ENCODE measurements around the gene SAAL1. TPM values are rescaled to one million over a fixed set of nuclear protein-coding genes. Genes with fewer than 3 reads are reported as not detected.

SAAL1 gene
- total RNA-seq, 3 donors from 2014 or later (not counting 1 experiment from before 2014, with no cell fraction given): 27.8 to 32.7 (median 29.5) TPM

- TF ChIP-seq CTCF (IDR thresholded peaks at IDR 0.05): no peak
- Histone ChIP-seq H3K36me3 (ENCODE audit: control insufficient read depth, insufficient read depth, low read length) (no peaks in the 10 kb centered on the region), H3K27me3 (ENCODE audit: control insufficient read depth, insufficient read depth, low read length) (peaks cover 13% of the 10 kb centered on the region), H3K4me1 (ENCODE audit: control insufficient read depth, insufficient read depth, low read length) (no peaks in the 10 kb centered on the region), H3K4me3 (ENCODE audit: low read length) (no peak within 1 kb of the TSS), H3K9me3 (ENCODE audit: control insufficient read depth, insufficient read depth, low read length) (no peaks in the 10 kb centered on the region), H3K27ac (ENCODE audit: low read length) (no peak within 1 kb of the TSS)
- Mint-ChIP-seq H3K4me1 (no peaks in the 10 kb centered on the region), H3K36me3 (peaks cover 14% of the 10 kb centered on the region), H3K9me3 (no peaks in the 10 kb centered on the region), H3K27me3 (ENCODE audit: low read depth in 2 of 2) (peaks cover 30 to 42% of the 10 kb centered on the region in 2 donors), H3K4me3 (no peak within 1 kb of the TSS), H3K27ac (no peak within 1 kb of the TSS)
- WGBS (ENCODE audit: insufficient coverage): 28% methylated on average over 36 of the region's 36 CpGs
- ATAC-seq (peak in 1 of 3 donors; percentile 33), DNase-seq (no peak)
- intact Hi-C loops (cut with micrococcal nuclease): no loop called here
Observed at GRCh38 chr11:18046116-18046777, 59.6 kb downstream of the SAAL1 start, which contains the start of gene TPH1. TSS of gene TPH1 (minus strand) at chr11:18046269. CDS start at chr11:18040762, 5,507 bp downstream.

GRCh38 chr11:18036456-18036855, 69.4 kb downstream of the SAAL1 start:
- peaks cover 8 to 15% of the 10 kb centered on the region in 2 donors for H3K27me3 Mint-ChIP-seq (ENCODE audit: low read depth in 2 of 2)

More at GRCh38 chr11:18036456-18036855, 69.4 kb downstream of the SAAL1 start:
- no peaks in the 10 kb centered on the region for H3K9me3 Mint-ChIP-seq
- ATAC-seq: no peak
- no peaks in the 10 kb centered on the region for H3K4me1 Mint-ChIP-seq
- no peak overlapping the region for H3K27ac Mint-ChIP-seq
- no peaks in the 10 kb centered on the region for H3K36me3 Mint-ChIP-seq
- Histone ChIP-seq H3K9me3 (ENCODE audit: control insufficient read depth, insufficient read depth, low read length) (no peaks in the 10 kb centered on the region), H3K36me3 (ENCODE audit: control insufficient read depth, insufficient read depth, low read length) (no peaks in the 10 kb centered on the region), H3K27ac (ENCODE audit: low read length) (no peak overlapping the region), H3K4me1 (ENCODE audit: control insufficient read depth, insufficient read depth, low read length) (no peaks in the 10 kb centered on the region), H3K27me3 (ENCODE audit: control insufficient read depth, insufficient read depth, low read length) (no peaks in the 10 kb centered on the region), H3K4me3 (ENCODE audit: low read length) (no peak overlapping the region)
- H3K4me3 Mint-ChIP-seq: no peak overlapping the region
- no peak for DNase-seq
- intact Hi-C loops (cut with micrococcal nuclease): no loop called here
- no peak for TF ChIP-seq CTCF (IDR thresholded peaks at IDR 0.05)

Other genes with a start within 250 kb of the SAAL1 start
- gene SERGEF, start 93.0 kb downstream of the SAAL1 start, total RNA-seq: 10 to 100 TPM; 67.5 to 78.6 (median 69.4) TPM
- gene TPH1, start 59.8 kb downstream of the SAAL1 start, total RNA-seq: 1 to 10 TPM; 1.1 to 1.4 (median 1.3) TPM
- gene MRGPRX3, start 26.5 kb upstream of the SAAL1 start, total RNA-seq: not detected
- not detected for gene MRGPRX4, start 66.8 kb upstream of the SAAL1 start, total RNA-seq
- gene SAA4, start 130.7 kb upstream of the SAAL1 start, total RNA-seq: under 1 TPM in 1 of 3 donors, not detected in 2; 0.54 TPM
- not detected for gene SAA2, start 142.6 kb upstream of the SAAL1 start, total RNA-seq
- not detected for gene SAA1, start 160.2 kb upstream of the SAAL1 start, total RNA-seq
- 10 to 100 TPM; 11.5 to 14.5 (median 14.0) TPM for gene HPS5, start 216.1 kb upstream of the SAAL1 start, total RNA-seq
- gene GTF2H1, start 216.5 kb upstream of the SAAL1 start, total RNA-seq: 10 to 100 TPM; 18.4 to 31.5 (median 22.4) TPM

Data from natural killer cell (primary cell).